Hematopoietic multipotent progenitor cell treated with erythropoietin and hydrocortisone succinate and interleukin-3 and kit ligand, for 17 days (in vitro differentiated cells): ENCODE measurements around the gene TLCD1.

Experiments
- DNase-seq: peaks from one replicate; pipeline ENCODE4 v3.0.0-alpha.2; 2015; ENCODE audit warnings: low spot score

Gene TLCD1

DNA sequence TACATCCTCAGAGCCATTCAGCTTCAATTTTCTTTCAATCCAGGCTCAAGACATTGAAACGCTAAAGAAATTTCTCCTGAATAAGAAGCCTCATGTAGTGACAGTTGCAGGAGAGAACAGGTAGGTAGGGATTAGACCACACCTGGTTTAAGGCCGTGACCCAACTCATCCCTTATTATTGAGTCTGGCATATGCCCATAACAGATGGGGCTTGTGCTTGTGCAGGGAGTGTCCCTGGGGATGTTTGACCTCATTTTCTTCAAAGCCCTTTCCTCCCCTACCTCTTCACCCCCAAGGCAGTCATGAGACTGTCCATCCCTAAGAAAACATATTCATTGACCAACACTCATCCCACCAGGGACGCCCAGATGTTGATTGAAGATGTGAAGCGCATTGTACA is 39.7 kb downstream of the TLCD1 start:
- no peak for DNase-seq

DNA sequence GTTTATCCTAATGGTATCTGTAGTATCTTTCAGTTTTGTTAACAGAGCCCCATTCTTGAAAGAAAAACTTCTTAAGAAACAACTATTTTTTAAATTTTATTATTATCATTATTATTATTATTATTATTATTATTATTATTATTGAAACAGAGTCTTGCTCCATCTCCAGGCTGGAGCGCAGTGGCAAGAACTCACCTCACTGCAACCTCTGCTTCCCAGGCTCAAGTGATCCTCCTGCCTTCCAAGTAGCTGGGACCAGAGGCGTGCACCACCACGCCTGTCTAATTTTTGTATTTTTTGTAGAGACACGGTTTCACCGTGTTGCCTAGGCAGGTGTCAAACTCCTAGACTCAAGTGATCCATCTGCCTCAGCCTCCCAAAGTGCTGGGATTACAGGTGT is 40.7 kb downstream of the TLCD1 start:
- DNase-seq: no peak

DNA sequence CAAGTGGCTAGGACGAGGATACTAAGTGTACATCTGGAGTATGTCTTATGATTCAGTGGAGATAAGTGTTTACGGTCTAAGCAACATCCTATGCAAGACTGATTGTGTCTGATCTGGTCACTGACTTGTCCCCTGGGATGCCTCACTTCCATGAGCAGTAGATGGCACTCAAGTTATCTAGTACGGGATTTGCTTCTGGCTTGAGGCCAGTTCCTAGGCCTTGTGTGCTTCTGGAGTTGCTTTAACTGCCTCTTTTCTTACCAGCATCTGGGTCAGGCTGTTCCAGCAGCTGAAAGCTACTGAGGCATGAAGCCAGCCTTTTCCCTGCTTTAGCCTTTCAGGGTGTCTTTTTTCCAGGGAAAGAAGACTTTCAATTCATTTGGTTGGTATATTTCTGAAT is 41.1 kb downstream of the TLCD1 start:
- DNase-seq: no peak

DNA sequence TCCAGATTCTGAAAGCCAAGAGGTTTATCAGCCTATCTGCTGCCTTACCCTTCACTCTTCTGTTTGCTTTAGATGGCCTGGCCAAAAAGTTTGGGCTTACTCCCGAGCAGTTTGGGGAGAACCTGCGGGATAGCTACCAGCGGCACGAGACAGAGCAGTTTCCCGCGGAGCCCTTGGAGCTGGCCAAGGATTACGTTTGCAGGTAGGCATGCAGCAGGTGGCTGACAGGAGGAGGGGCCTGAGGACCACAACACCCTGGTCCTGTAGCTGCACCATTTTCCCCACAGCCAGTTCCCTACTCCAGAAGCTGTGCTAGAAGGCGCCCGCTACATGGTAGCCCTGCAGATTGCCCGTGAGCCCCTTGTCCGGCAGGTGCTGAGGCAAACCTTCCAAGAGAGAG is 43.4 kb downstream of the TLCD1 start:
- no peak for DNase-seq

DNA sequence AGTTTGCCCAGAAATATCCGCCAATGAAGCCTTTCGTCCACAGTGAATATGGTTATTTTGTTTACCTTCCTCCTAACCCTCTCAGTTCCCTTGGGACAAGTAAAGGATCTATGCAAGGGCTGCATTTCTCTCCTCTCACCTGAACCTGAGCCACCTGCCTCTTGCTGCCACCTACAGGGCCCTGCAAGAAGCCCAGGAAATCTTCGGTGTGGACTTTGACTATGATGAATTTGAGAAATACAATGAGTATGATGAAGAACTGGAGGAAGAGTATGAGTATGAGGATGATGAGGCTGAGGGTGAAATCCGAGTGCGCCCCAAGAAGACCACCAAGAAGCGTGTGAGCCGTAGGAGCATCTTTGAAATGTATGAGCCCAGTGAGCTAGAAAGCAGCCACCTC is 50.1 kb downstream of the TLCD1 start:
- DNase-seq: peak; percentile 51

DNA sequence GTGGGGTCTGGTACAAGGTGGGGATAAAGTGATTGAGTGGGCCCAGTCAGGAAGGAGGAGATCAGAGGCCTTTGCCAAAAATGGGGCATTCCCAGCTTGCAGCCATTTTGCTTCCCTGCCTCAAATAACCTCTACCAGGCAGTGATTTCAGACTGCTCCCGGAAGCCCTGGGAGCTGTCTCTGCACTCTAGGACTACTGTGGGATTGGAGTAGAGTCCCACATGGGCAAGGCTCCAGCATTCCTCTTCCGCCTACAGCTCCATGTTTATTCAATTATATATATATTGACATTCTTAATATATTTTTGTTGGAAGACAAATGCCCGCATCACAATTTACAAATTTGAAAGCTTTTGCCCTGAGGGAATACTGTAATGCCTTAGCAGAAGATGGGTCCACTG is 50.5 kb downstream of the TLCD1 start:
- no peak for DNase-seq
